Retina (tissue), 1 donor: ENCODE measurements around the gene RTL3.
"Not testable (repeated sequence)": the region's sequence is repeated elsewhere in the genome, so short reads cannot be mapped to it uniquely, and the experiment has no call there.

Source experiments
- DNase-seq: peaks from one replicate; pipeline ENCODE4 v3.0.0-alpha.2; 2016

RTL3 gene, protein sequence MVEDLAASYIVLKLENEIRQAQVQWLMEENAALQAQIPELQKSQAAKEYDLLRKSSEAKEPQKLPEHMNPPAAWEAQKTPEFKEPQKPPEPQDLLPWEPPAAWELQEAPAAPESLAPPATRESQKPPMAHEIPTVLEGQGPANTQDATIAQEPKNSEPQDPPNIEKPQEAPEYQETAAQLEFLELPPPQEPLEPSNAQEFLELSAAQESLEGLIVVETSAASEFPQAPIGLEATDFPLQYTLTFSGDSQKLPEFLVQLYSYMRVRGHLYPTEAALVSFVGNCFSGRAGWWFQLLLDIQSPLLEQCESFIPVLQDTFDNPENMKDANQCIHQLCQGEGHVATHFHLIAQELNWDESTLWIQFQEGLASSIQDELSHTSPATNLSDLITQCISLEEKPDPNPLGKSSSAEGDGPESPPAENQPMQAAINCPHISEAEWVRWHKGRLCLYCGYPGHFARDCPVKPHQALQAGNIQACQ

DNA sequence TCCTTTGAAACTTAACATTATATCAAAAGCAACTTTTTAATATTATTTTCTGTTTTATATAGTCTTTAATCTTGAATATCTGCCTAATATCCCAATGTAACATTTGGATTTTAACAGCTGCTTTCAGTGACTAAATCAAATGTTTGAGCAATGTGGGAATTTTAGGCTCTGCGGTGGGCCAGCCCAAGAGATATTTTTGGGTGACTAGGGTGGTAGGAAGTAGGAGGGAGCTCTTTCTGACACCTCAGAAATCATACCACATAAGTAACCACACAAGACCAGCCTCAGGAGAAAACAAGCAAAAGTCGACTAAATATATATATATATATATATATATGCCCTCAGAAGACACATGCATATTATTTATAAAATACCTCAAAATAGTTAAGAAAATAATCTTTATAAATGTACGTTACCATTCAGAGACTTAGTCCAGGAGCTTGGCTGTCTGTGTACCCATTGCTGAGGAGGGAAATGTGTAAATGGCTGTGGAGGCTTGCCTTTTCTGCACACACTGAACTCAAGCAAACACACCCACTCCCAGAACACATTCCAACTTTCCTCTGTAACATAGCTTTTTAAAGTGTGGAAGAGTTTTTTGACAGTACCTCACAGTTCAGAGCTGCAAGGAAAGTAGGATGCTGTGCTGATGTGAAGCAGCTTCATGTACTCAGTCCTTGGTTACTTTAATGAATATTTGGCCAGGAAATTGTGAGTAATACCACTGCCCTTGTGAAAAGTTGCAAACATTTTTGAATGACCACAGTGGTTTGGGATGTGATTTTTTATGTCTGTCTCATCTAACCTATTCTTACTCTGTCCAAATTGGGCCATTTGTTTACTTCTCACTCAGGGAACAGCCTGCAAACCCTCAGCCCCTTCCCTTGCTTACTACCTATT, at the start of gene RTL3:
Gene RTL3 (minus strand): TSS at position 484 of the 900 bp plus-strand sequence. CDS start 908 bp downstream, outside the sequence.
- no peak for DNase-seq

DNA sequence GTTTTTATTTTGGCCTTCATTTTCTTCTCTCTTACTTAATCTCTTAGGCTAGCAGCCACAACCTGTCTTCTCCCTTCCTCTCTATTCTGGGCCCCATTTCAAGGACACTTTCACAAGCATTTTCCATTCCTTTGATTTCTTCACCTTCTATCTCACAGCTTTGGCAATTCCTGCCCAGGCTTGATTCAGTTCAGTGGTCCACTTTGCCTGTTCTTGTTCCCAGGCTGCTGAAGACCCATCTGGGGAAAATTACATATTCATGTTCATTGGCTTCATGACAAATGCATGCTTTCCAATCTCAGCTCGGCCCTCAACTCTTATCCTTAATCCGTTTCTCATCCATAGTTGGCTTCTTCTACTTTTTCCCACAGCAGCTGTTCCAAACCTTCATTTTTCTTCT, 49.7 kb upstream of the RTL3 start:
- no peak for DNase-seq

DNA sequence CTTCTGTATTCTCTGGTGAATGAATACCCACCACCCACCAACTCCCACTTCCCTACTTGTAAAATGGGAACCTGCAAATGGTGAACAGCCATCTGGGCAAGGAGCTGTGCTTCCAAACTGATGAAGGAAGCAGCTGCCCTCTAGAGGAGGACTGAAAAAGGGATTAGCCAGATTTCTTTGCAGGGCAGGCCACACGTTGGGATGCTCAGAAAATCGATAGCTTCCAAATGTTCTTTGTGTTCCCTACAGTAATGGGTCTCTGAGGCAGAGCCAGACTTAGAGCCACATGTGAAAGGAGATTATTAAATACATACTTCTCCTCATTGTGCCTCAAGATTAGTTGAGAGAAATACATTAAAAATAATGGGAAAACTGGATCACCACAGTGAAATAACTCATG, 49.1 kb upstream of the RTL3 start:
- DNase-seq = no peak

DNA sequence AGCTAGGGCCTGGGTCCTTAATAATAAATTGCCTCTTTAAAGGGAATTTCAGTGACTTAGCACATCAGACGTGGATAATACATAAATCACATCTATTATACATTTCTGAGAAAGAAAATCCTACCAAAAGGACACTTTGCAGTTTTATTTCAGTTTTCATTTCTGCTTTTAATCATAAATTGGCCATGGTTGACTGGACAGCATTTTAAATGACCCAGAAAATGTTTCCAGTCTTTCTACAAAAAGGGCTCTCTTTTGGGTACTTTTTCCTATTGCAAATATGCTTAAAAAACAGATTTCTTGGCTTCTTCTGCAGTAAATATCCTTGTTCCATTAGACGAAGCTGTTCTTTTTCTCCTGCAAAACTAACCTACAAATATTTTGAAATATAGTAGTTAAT, 46.9 kb upstream of the RTL3 start:
- no peak for DNase-seq

DNA sequence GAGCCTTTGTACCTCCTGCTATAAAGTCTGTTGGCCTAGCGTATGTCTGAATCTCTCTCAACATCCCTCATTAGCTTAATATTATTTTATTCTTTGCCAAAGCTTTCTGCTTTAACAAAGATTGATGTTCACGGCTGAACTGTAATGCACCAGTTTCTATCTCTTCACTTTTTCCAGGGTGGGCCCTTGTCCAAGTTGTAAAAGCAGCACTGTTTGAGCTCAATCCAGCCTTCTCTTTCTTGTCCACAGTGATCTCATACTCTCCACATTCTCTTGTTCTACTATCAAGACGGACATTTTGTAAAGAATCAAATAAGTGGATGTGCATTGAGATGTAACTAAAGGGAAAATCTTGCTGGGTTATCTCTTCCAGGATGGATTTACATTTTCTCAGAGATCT, 34.4 kb upstream of the RTL3 start:
- no peak for DNase-seq

DNA sequence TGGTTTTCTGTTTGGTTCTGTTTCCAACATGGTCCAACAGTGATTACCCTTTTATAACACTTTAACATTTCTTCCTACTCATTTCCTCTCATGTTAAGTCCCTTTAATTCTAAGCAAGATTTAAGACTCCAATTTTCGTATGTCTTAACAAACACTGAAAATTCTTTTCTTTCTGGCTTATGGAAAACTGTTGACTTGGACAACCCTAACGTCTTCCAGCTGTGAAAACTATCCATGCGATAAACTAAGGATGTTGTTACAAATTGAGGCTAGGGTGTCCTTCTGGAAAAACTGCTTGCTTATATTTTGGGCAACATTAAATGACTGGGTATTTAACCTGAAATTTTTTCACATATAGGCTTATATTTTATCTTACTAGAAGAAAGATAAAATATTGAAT, 33.9 kb upstream of the RTL3 start:
- no peak for DNase-seq

DNA sequence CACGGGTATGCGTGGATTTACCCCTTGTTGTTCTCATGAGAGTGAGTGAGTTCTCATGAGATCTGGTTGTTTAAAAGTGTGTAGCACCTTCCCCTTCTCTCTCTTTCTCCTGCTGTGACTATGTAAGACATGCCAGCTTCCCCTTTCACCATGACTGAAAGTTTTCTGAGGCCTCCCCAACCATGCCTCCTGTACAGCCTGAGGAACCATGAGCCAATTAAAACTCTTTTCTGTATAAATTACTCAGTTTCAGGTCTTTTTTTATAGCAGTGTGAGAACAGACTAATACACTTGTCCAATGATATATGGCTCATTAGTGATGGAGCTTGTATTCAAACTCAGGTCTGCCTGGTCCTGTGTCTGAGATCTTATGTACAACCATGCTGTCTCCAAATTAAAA, 28.5 kb upstream of the RTL3 start:
- DNase-seq = no peak

DNA sequence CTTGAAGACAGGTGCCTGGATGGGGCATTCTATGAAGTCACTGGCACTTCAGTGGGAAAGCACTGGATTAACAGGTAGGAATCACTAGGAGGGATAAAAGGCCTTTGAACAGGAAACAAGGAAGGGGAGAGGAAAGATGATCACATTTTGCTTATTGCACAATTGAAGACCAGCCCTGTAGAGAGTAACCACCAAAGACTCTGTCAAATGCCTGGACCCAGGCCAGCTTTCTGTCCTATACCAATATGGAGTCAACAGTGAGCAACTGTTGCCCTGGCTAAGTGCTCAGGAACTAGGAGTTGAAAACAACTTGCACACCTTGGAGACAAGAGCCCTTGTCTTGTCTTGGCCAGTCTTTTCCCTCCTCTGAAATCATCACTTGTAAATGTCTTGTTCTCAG, 14.1 kb upstream of the RTL3 start:
- no peak for DNase-seq

DNA sequence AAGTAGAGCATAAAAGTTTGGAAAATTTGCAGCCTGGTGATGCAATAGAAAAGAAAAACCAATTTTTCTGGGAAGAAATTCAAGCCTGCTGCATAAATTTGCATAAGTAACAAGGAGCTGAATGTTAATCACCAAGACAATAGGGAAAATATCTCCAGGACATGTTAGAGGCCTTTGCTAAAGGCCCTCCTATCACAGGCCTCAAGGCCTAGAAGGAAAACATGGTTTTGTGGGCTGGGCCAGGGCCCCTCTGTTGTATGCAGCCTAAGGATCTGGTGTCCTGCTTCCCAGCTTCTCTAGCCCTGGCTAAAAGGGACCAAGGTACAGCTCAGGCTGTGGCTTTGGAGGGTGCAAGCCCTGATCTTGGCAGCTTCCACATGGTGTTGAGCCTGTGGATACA, 6.2 kb upstream of the RTL3 start:
- no peak for DNase-seq

DNA sequence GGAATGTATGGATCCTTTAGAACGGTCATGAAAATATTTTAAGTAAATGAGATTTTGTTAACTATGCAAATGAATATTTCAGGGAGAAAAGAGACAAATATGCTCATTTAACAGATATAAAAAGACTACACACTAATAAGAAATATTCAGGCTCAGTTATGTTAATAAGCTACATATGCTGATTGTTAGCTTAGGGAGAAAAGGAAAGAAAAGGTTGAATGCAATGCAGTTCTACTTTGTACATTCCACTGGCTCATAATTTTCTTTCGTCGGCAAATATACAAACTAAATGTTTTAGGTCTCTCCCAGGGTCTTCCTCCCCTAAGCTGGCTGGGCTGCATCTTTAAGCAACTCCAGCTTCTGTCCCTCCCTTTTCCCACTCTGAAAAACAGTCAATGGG, 2.7 kb upstream of the RTL3 start:
- no peak for DNase-seq

DNA sequence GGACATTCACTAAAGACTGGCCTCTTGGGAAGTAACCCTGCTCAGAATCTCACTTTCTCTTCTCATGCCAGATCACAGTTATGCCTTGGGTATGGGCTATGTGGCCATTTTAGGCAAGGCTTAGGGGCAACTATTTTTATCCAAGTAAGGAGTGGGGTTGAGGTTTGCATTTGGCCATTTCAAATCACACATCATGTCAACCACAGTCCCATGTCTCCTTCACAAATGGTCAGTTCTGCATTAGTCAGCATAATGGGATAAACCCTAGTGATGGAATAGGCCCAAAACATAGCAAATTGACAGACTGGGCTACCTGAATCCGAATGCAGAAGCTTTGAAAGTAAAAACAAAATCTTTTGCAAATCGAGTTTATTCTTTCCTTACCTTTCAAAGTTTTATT, 827 bp upstream of the RTL3 start:
- no peak for DNase-seq

DNA sequence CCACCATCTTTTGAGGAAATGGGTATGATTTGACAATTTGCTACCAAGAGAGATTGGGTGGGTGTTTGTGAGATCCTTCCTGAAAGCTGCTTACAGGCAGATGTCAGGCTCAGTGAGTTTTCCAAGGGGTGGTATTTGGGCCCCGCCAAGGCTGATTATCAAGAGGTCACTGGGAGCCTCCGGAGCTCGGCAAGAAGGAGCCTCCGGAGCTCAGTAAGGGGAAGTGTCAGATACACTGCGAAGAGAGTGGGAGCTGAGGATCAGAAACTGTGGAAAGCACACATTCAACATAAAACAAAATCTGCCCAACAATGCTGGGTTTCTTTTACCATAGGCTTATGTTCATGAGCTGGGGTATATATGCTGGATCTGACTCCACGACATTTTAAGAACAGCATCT, 714 bp downstream of the RTL3 start:
- no peak for DNase-seq

DNA sequence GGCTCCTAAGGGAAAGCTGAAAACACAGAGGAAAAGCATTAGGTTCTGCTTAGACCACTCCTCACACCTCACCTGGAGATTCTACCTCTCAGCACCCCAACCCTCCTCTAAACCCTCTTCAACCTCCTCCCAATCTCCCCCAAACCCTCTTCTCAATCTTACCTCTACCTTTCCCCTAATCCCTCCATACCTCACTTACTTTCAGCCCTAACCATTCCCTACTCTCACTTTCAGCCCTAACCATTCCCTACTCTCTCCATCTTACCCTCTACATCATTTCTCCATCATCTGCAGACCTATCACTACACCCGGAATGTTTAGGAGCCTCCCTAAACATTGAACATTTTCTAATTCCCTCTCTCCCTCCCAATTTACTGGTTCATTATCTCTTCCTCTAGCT, 3.5 kb downstream of the RTL3 start:
- DNase-seq = no peak

DNA sequence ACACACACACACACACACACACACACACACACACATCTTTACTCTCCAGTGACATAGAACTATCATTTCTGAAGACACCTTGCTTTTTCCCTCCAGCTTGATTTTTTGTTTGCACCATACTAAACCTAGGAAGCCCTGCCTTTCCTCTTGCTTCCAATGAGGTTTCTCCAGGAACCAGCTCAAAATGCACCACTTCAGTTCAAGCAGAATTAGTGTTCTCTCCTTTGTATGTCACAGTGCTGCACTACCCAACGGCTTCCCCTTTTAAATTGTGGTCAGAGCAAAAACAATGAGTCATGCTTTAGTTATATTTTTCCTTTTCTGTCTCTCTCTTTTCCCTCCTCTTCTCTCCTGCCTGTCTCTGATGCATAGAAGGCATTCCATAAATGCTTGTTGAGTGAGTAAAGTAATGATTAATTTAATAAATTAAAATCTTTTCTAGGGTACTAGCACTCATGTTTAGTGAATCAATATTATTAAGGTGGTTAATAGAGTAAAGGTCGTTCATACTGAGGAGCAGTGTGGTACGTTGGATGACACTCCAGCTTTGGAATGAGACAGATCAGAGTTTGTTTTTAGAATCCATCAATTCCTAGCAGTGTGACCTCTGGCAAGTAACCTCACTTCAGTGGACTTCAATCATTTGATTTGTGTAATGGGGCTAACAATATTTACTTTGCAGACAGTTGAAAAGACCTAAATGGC, 5.9 kb downstream of the RTL3 start:
- peak; percentile 2 for DNase-seq

DNA sequence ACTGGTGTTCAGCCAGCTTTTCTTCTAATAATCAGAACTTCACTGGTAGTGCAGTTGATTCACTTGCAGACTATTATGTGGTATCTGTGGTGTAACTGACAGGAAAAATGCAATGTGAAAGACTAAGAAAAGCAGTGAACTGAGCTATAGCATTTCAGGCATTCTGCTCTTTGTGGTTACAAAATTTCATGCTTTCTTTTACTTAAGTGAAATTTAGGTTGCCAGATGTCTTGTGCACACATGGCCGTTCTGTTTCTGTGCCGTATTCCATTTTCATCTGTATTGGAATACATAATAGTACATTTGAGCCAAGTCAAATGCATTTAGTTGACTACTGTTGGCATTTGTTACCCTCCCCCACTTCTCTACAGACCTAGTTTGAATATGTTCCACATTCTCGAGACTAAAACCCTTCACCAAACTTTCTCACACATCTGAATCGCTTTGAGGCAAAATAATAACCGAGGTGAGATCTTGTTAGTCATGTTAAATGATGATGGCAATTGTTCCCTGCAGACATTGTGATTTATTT, 8.2 kb downstream of the RTL3 start:
- DNase-seq = peak; percentile 1

DNA sequence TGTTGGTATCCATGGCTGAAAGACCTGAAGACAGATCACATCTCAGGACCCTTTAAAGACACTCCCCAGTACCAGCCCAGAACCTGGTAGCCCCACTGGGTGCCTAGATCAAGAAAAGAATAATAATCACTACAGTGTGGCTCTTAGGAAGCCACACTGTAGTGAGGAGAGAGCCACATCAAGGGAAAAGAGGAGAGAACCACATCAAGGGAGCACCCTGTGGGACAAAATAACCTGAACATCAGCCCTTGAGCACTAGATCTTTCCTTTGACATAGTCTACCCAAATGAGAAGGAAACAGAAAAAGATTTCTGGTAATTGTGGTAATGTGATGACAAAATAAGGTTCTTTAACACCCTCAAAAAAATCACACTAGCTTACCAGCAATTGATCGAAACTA, 15.3 kb downstream of the RTL3 start:
- DNase-seq = no peak

DNA sequence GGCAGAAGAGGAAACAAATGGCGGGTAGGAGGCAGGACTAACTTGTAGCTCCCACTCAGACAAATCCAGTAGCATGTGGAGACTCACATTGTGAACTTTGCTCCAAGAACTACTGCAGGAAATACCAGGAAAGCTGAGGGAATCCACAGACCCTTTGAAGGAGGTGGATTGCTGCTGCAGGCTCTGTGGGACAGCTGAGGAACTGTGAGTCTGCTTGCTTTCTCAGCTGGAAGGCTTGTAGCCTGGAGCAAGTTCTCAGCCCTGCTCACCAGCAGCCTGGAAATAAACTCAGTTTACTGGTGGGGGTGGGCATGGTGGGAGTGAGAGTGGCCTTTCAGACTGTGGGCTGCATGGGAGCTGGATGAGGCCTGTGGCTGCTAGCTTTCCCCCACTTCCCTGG, 16.0 kb downstream of the RTL3 start:
- no peak for DNase-seq

DNA sequence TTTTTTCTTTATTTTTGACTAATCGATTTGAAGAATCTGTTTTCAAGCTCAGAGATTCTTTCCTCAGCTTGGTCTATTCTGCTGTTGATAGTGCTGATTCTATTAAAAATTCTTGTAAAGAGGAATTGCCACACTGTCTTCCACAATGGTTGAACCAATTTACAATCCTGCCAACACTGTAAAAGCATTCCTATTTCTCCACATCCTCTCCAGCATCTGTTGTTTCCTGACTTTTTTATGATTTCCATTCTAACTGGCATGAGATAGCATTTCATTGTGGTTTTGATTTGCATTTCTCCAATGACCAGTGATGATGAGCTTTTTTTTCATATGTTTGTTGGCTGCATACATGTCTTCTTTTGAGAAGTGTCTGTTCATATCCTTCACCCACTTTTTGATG, 23.0 kb downstream of the RTL3 start:
- not testable (repeated sequence) for DNase-seq

DNA sequence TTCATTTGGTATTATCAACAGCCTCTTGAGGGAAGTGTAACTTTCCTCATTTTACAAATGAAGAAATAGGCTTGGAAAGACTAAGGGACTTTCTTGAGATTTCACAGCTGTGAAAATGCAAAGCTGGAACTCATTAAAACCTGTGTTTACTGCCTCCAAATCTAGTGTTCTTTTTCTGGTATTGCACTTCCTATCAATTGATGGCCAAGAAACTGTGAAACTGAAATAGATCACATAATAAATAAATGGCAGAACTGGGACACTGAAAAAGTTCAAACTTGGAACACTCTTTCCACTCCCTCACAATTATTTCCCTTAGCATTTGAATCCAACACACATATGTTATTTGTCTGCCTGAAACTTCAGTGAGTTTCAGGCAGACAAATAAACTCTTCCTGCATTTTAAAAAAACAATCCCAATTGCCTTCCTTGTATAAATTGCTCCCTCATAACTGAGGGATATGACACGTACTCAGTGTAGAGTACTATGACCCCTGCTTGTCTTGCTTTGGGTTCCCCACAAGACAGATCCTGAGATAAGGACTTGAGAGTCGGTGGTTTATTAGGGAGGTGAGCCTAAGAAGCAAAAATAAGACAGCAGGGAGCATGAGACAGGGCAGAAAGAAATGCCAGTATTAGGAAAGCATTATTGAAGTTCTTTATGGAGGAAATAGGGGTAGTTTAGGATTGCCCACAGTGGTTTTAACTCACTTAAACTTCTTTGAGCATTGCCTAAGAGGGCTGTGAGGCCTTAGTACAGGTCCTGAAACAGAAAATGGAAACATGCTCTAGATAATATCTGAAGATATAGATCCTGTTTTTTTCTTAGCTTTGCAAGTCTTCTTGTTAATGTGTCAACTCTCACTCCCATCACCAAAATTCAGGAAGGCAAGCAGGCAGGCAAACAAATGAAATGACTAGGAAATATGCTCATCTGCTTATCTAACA, 33.9 kb downstream of the RTL3 start:
- no peak for DNase-seq

DNA sequence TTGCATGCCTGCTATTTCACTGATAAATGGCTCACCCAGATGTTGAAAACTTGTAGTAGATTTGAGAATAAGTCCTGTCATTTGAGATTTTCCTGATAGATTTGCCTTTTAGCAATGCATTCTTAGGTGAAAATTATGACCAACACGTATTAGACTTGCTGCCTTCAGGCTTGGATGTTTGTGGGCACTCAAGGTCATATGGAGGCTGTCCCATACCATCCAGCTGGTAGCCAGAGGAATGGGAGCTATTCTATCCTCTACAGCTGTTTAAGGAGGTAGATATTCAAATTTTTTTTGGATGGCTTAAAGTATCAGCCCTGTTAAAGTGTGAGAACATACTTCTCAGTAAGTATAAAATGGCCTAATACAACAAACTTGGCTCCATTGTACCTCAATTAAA, 34.7 kb downstream of the RTL3 start:
- no peak for DNase-seq

DNA sequence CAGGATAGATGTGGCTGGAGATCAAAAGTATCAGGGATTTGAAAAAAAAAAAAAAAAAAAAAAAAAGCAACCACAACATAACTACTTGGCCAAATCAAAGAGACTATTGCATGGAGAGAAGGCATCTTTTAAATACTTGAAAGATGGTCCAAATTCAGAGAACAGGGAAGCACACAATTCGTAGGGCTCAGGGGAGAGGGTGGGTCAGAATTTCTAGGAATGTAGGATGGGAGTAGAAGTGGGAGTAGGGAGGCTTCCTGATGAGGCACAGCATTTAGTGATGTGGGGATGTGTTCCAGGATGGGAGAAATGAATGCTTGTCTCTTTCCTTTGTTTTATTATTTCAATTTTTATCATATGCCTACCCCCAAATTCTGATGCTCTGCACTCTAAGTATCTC, 36.3 kb downstream of the RTL3 start:
- no peak for DNase-seq

DNA sequence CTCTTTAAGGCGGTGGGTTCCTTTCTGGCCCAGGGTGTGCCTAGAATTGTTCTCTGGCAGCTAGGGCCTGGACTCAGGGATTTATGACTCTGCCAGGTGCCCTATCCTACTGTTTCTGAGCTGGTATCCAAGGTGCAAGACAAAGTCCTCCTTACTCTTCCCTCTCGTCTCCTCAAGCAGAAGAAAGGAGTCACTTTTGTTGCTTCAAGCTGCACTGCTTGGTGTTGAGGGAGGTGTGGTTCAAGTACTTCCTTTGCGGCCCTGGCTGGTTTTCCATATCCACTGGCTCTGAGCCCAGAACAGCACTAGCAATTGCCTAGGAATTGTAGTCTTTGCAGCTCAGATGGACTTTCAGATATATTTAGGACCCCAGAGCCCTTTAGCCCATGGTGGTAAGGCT, 39.3 kb downstream of the RTL3 start:
- DNase-seq = no peak
